Measurements from ENCODE around the gene ME1.

- TF ChIP-seq CTCF (conservative IDR thresholded peaks at IDR 0.05 in 1 of 2, IDR thresholded peaks at IDR 0.05 in 1 of 2; ENCODE audit: extremely low read depth in 1 of 2, insufficient read depth in 1 of 2, low read depth in 1 of 2, low read length in 2 of 2) (no peak), EZH2 (IDR thresholded peaks at IDR 0.05; ENCODE audit: borderline replicate concordance, low read length) (no peak)
Measured at GRCh38 chr6:83359638-83360037, 71.2 kb downstream of the ME1 start.

Measured in mammary epithelial cell (primary cell).